Stimulated activated CD8-positive, alpha-beta memory T cell treated with anti-CD3 and anti-CD28 coated beads, Interleukin-7, amount 100 ng/mL, for 24 hours (primary cell): ENCODE results near the gene LRRC49.

Experiments
- DNase-seq: peaks from one replicate; pipeline ENCODE4 v3.0.0-alpha.2; 2020; ENCODE audit warnings: low read depth

The LRRC49 gene

DNA sequence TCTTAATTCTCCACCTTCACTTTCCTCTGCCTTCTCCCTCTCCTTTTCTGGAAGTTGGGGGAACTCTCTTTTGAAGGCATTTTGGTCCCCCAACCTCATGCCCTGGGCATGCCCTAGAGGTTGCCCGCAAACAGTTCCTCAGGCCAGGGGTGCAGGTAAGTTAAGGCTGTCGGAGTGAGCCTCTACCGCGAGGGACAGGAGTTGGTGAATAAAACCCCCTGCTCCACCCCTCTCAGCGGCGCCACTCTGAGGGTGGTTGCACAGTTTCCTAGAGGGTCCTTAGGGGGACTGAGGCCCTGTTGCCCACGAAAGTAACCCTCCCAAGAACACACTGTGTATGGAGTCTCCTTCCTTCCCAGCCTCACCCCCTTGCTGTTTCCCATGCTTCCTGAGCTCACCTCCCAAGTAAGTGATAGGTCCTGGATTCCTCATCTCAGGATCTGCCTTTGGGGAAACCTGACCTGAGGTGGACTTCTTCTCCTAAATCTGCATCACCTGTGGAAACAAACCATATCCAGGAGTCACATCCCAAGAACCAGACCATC lies 199.5 kb downstream of the LRRC49 start:
- DNase-seq: no peak

DNA sequence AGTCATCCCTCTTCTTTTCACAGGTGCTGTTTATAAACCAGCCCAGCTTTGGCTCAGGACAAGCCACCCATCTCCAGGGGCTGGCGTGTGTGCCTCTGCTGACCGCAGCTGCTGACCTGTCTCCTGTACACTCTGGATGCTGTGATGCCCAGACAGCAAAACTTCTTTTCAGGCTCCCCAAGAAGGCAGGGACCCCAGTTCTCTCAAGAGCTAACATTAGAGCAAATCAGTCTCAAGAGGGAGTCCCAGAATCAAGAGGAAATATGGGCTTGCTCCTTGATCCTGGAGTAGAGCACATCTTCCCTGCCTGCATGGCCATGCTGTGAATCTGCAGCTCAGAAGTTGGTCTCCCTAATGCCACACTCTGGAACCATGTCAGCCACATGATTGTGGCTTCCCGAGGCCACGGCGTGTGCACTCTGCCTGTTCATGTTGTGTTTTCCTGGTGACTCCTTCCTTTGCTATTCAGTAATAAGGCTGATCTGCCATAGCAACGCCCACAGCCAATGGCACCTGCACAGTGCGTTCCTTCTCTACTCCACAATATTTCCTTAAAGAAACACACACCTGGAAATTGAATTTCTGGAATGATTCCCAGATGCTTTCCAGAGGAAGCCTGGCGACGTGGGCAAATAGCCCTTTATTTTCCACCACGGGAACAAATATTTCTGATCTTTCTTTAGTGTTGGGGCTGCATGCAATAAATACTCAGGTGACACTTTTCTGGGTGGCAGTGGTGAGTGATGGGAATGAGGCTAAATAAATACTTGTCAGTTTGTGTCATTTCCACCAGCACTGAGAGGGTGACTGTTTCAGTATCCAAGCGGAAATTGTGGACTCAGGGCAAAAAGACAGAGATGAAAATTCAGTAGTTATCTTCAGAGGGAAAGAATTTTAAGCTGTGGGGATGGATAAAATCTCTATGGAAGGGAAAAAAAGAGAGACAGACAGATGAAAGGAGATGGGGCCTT lies 200.7 kb downstream of the LRRC49 start:
- no peak for DNase-seq

DNA sequence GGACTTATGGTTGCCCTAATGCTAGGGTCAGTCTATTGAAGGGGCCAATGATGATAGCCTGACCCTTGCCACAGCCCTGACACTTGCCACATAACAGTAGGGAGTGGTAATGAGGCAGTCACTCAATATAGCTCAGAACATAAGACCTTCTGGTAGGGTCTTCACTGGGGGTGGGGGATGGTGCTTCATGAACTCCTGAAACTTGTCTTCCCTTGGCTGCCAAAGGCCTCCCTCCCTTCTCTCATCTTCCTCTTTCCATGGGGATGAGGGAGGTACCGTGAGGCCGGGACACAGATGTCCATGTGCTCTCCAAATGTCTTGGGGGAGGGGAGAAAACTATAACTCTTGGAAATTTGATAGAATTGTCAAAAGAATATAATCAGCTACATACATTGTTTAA lies 201.5 kb downstream of the LRRC49 start:
- no peak for DNase-seq

DNA sequence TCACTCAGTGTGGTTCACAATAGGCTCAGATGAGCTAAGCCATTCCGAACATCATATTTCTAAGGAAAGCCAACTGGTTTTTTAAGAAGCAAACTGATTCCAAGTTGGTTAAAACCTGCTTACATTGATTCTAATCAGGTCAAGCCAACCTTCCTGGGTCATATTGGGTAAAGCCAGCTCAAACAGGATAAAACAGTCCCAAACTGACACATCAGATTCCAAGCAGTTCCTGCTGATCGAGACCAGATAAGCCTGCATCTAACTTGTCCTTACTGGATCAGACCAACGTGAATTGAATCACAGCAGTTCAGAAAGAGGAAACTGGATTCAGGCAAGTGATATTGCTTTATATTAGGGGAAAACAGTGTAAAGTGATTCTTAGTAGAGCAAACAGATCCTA lies 204.1 kb downstream of the LRRC49 start:
- DNase-seq: no peak

DNA sequence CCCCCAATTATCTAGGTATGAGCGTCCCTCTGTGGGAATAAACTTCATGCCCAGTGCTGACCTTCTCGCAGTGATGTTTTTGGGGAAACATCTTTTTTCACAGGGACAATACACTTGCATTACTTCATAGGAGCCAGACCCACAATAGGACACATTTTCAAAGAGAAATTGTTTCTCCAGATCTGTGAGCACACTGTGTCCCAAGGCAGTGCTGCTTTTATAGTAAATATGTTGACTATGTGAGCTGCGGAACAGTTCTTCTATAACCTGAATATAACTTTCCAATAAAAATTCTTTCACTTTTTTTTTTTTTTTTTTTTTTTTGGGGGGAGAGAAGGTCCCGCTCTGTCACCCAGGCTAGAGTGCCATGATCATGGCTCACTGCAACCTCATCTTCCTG lies 205.3 kb downstream of the LRRC49 start:
- DNase-seq: no peak

DNA sequence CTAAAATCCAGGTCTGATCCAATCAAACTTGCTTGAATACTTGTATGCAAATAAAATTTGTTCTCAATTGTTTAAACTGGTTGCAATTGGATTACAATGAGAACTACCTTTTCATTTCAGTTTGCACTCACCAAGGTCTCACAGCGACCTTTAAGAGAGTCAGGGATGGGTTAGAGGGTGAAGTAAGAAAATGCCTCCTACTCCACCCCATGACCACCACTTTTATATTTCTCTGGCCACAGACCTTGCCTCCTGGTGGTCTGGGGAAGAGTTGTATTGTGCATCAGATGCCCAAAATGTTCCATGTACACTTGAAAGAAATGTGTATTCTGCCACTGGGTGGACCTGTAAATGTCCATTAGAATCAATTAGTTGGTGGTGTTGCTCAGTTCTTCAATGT lies 206.3 kb downstream of the LRRC49 start:
- DNase-seq: no peak
